Neural cell (in vitro differentiated cells): ENCODE data around the gene MTO1. TPM values are rescaled to one million over a fixed set of nuclear protein-coding genes. Genes with fewer than 3 reads are reported as not detected.

Source experiments
- H2AFZ ChIP-seq: fragments of 200-600, 300-800 bp; sonication (generic), shearing (Covaris generic); 2 replicates; pipeline ENCODE4 v1.6.0; 2014; ENCODE audit warnings: low read depth, mild to moderate bottlenecking, antibody characterized with exemption, low read length, moderate library complexity
- H3F3A ChIP-seq: fragments of 200-600 bp; shearing (Covaris generic); 2 replicates; pipeline ENCODE4 v1.6.1; 2016; ENCODE audit warnings: mild to moderate bottlenecking, moderate library complexity, mixed read lengths, antibody characterized with exemption, low read length; ENCODE audit not compliant: insufficient read depth, poor library complexity, severe bottlenecking
- H3K27ac ChIP-seq: fragments of 200-600, 300-800 bp; sonication (generic), shearing (Covaris generic); 2 replicates; pipeline ENCODE4 v1.5.1; 2014; ENCODE audit warnings: mild to moderate bottlenecking, low read length, moderate library complexity
- H3K27me3 ChIP-seq: fragments of 300-800, 200-600 bp; sonication (generic), shearing (Covaris generic); 2 replicates; pipeline ENCODE4 v1.6.0; 2014; ENCODE audit warnings: mild to moderate bottlenecking, low read depth, low read length, moderate library complexity; ENCODE audit not compliant: insufficient read depth
- H3K36me3 ChIP-seq: fragments of 300-800, 200-600 bp; sonication (generic), shearing (Covaris generic); 2 replicates; pipeline ENCODE4 v1.5.1; 2014; ENCODE audit warnings: mild to moderate bottlenecking, antibody characterized with exemption, low read length, moderate library complexity; ENCODE audit not compliant: insufficient read depth
- H3K4me2 ChIP-seq: fragments of 300-800, 200-600 bp; sonication (generic), shearing (Covaris generic); 2 replicates; pipeline ENCODE4 v1.6.0; 2014; ENCODE audit warnings: mild to moderate bottlenecking, low read length
- H3K4me3 ChIP-seq: fragments of 300-800, 200-600 bp; sonication (generic), shearing (Covaris generic); 2 replicates; pipeline ENCODE4 v1.5.1; 2014; ENCODE audit warnings: mild to moderate bottlenecking, low read length, moderate library complexity
- H3K79me2 ChIP-seq: fragments of 200-600 bp; shearing (Covaris generic); replicated peaks from 2 replicates; pipeline ENCODE4 v1.6.0; 2014; ENCODE audit warnings: mild to moderate bottlenecking, low read length, moderate library complexity; ENCODE audit not compliant: insufficient read depth
- H3K9ac ChIP-seq: fragments of 300-800, 200-600 bp; sonication (generic), shearing (Covaris generic); 2 replicates; pipeline ENCODE4 v1.6.1; 2016; ENCODE audit warnings: mild to moderate bottlenecking, low read length, mixed read lengths
- H3K9me2 ChIP-seq: fragments of 200-600 bp; shearing (Covaris generic); 2 replicates; pipeline ENCODE4 v1.6.1; 2016; ENCODE audit warnings: mild to moderate bottlenecking, low read length, mixed read lengths; ENCODE audit not compliant: insufficient read depth
- H3K9me3 ChIP-seq: fragments of 200-600, 300-800 bp; sonication (generic), shearing (Covaris generic); 2 replicates; pipeline ENCODE4 v1.6.1; 2016; ENCODE audit warnings: mild to moderate bottlenecking, mixed run types, low read length, moderate library complexity, mixed read lengths
- H4K20me1 ChIP-seq: fragments of 200-600 bp; shearing (Covaris generic); 2 replicates; pipeline ENCODE4 v1.6.1; 2016; ENCODE audit warnings: mild to moderate bottlenecking, mixed run types; ENCODE audit not compliant: insufficient read depth
- EP300 ChIP-seq: fragments of 450-650 bp; conservative IDR thresholded peaks from 2 replicates; pipeline ENCODE4 v1.6.1; 2014; ENCODE audit warnings: antibody characterized with exemption, mild to moderate bottlenecking, moderate library complexity; ENCODE audit not compliant: poor library complexity, severe bottlenecking
- EZH2 ChIP-seq: fragments of 200-600, 300-800 bp; shearing (Covaris generic), sonication (generic); IDR thresholded peaks from 2 replicates; pipeline ENCODE4 v1.6.1; 2014; ENCODE audit warnings: antibody characterized with exemption, low read length, borderline replicate concordance, mild to moderate bottlenecking; ENCODE audit not compliant: insufficient read depth, poor library complexity, severe bottlenecking
- MXI1 ChIP-seq: fragments of 450-650 bp; conservative IDR thresholded peaks from 2 replicates; pipeline ENCODE4 v1.6.1; 2014; ENCODE audit warnings: antibody characterized with exemption, mild to moderate bottlenecking; ENCODE audit not compliant: poor library complexity, severe bottlenecking
- POLR2AphosphoS5 ChIP-seq: IDR thresholded peaks from 2 replicates; pipeline ENCODE4 v1.6.1; 2012
- RAD21 ChIP-seq: fragments of 450-650 bp; conservative IDR thresholded peaks from 2 replicates; pipeline ENCODE4 v1.6.1; 2014; ENCODE audit warnings: antibody characterized with exemption, mild to moderate bottlenecking, moderate library complexity
- SMC3 ChIP-seq: fragments of 450-650 bp; conservative IDR thresholded peaks from 2 replicates; pipeline ENCODE4 v1.6.1; 2014; ENCODE audit warnings: antibody characterized with exemption, mild to moderate bottlenecking, moderate library complexity; ENCODE audit not compliant: poor library complexity
- TAF1 ChIP-seq: IDR thresholded peaks from 2 replicates; pipeline ENCODE4 v1.6.1; 2012; ENCODE audit warnings: low read depth
- polyA plus RNA-seq: library from polyadenylated mRNA; depleted of rRNA; stranded (reverse); fragments of >200 nt; gene quantifications from 2 replicates; pipeline ENCODE4 v1.2.3, GENCODE V29; 2014
- TF ChIP-seq, protein P1 (sequence below): fragments of 450-650 bp; IDR thresholded peaks from 2 replicates; pipeline ENCODE4 v1.5.1; 2014; ENCODE audit warnings: antibody characterized with exemption, mild to moderate bottlenecking, moderate library complexity; ENCODE audit not compliant: poor library complexity, severe bottlenecking
- TF ChIP-seq, protein P2 (sequence below): IDR thresholded peaks from 2 replicates; pipeline ENCODE4 v1.6.1; 2012; ENCODE audit warnings: borderline replicate concordance

Gene MTO1
- polyA plus RNA-seq, 1 donor from 2014 or later = 30.6 TPM

DNA sequence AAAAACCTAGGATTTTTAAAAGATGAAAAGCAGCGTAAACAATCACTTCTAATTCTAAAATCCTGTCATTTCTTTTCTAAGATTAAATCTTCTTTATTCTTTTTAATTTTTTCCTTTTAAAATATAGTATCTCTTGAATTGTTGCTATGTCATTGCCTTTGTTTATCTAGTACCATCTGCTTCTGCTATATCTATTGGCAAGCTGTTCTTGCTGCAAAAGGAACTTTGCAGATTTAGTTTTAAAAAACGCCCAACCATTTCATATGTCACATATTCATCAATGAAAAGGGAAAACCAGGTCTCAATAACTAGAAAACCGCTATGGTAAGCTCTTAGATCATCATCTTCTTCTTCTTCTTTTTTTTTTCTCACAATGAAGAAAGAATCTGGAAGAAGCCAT is 70.8 kb downstream of the MTO1 start:
- Histone ChIP-seq H3F3A (no peaks in the 10 kb centered on the region), H3K79me2 (no peaks in the 10 kb centered on the region), H3K9me3 (no peaks in the 10 kb centered on the region), H4K20me1 (no peaks in the 10 kb centered on the region), H3K36me3 (no peaks in the 10 kb centered on the region), H3K4me2 (no peak overlapping the region), H3K27me3 (no peaks in the 10 kb centered on the region), H3K9ac (no peak overlapping the region), H2AFZ (no peak overlapping the region), H3K27ac (no peak overlapping the region), H3K9me2 (no peaks in the 10 kb centered on the region), H3K4me3 (no peak overlapping the region)
- TF ChIP-seq EP300 = no peak

DNA sequence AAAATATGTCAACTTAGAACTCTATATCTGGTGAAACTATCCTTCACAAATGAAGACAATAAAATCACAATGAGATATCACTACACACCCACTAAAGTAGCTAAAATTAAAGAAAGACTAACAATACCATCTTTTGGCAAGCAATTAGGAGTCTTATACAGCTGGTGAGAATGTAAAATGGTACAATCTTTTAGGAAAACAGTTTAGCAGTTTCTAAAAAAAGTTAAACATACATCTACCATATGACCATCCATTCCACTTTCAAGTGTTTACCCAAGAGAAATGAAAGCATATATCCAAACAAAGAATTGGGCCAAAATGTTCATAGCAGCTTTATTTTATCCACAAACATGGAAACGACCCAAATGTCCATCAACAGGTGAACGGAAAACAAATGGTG is 73.1 kb downstream of the MTO1 start:
- H3K4me2 ChIP-seq = no peak overlapping the region
- no peaks in the 10 kb centered on the region for H3K79me2 ChIP-seq
- no peaks in the 10 kb centered on the region for H4K20me1 ChIP-seq
- H3K36me3 ChIP-seq = no peaks in the 10 kb centered on the region
- no peaks in the 10 kb centered on the region for H3K27me3 ChIP-seq
- no peak overlapping the region for H3K4me3 ChIP-seq
- no peaks in the 10 kb centered on the region for H3K9me3 ChIP-seq
- no peak overlapping the region for H3K27ac ChIP-seq
- no peaks in the 10 kb centered on the region for H3K9me2 ChIP-seq
- no peak overlapping the region for H2AFZ ChIP-seq
- H3F3A ChIP-seq = no peaks in the 10 kb centered on the region
- no peak for TF ChIP-seq TAF1
- TF ChIP-seq, protein P1, sequence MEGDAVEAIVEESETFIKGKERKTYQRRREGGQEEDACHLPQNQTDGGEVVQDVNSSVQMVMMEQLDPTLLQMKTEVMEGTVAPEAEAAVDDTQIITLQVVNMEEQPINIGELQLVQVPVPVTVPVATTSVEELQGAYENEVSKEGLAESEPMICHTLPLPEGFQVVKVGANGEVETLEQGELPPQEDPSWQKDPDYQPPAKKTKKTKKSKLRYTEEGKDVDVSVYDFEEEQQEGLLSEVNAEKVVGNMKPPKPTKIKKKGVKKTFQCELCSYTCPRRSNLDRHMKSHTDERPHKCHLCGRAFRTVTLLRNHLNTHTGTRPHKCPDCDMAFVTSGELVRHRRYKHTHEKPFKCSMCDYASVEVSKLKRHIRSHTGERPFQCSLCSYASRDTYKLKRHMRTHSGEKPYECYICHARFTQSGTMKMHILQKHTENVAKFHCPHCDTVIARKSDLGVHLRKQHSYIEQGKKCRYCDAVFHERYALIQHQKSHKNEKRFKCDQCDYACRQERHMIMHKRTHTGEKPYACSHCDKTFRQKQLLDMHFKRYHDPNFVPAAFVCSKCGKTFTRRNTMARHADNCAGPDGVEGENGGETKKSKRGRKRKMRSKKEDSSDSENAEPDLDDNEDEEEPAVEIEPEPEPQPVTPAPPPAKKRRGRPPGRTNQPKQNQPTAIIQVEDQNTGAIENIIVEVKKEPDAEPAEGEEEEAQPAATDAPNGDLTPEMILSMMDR = no peak
- TF ChIP-seq, protein P2, sequence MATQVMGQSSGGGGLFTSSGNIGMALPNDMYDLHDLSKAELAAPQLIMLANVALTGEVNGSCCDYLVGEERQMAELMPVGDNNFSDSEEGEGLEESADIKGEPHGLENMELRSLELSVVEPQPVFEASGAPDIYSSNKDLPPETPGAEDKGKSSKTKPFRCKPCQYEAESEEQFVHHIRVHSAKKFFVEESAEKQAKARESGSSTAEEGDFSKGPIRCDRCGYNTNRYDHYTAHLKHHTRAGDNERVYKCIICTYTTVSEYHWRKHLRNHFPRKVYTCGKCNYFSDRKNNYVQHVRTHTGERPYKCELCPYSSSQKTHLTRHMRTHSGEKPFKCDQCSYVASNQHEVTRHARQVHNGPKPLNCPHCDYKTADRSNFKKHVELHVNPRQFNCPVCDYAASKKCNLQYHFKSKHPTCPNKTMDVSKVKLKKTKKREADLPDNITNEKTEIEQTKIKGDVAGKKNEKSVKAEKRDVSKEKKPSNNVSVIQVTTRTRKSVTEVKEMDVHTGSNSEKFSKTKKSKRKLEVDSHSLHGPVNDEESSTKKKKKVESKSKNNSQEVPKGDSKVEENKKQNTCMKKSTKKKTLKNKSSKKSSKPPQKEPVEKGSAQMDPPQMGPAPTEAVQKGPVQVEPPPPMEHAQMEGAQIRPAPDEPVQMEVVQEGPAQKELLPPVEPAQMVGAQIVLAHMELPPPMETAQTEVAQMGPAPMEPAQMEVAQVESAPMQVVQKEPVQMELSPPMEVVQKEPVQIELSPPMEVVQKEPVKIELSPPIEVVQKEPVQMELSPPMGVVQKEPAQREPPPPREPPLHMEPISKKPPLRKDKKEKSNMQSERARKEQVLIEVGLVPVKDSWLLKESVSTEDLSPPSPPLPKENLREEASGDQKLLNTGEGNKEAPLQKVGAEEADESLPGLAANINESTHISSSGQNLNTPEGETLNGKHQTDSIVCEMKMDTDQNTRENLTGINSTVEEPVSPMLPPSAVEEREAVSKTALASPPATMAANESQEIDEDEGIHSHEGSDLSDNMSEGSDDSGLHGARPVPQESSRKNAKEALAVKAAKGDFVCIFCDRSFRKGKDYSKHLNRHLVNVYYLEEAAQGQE = no peak
- TF ChIP-seq EP300 = no peak
- H3K9ac ChIP-seq = no peak overlapping the region

DNA sequence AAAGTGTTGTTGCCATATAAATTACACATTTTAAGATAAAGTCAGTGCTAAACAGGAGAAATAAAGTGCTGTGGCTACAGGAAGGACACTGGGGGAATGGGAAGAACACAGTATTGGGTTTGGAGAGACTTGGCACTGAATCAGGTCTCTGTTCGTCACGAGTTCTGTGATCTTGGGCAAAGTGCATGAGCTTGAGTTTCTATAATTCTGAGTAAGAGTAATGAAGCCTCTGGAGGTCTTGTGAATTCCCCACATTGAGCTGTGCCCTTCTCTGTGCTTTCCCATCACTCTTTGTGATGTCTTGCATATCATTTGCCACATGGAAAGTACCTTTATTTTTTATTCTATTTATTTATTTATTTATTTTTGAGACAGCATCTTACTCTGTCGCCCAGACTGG is 76.1 kb downstream of the MTO1 start:
- TF ChIP-seq TAF1 (no peak), EZH2 (no peak), POLR2AphosphoS5 (no peak), MXI1 (no peak), SMC3 (no peak), RAD21 (no peak), EP300 (no peak)
- TF ChIP-seq, protein P1 = no peak
- TF ChIP-seq, protein P2 = no peak
- no peaks in the 10 kb centered on the region for H3K36me3 ChIP-seq
- no peaks in the 10 kb centered on the region for H3K9me3 ChIP-seq
- no peak overlapping the region for H3K4me3 ChIP-seq
- H3K9me2 ChIP-seq = no peaks in the 10 kb centered on the region
- H3K9ac ChIP-seq = no peak overlapping the region
- H3K4me2 ChIP-seq = no peak overlapping the region
- no peak overlapping the region for H2AFZ ChIP-seq
- no peaks in the 10 kb centered on the region for H3K79me2 ChIP-seq
- no peak overlapping the region for H3K27ac ChIP-seq
- H3F3A ChIP-seq = no peaks in the 10 kb centered on the region
- H4K20me1 ChIP-seq = no peaks in the 10 kb centered on the region
- H3K27me3 ChIP-seq = no peaks in the 10 kb centered on the region
